SU-DHL-6 (cell line): ENCODE results near the gene IGSF3.

Experiments used
- H2AFZ ChIP-seq: fragments of 200-600 bp; sonication (generic); 2 replicates; pipeline ENCODE4 v1.6.1; 2014; ENCODE audit warnings: low read depth, mild to moderate bottlenecking, moderate library complexity, mixed read lengths, antibody characterized with exemption, low read length; ENCODE audit not compliant: severe bottlenecking
- H3F3A ChIP-seq: fragments of 200-600 bp; shearing (Covaris generic); 2 replicates; pipeline ENCODE4 v1.6.0; 2016; ENCODE audit warnings: antibody characterized with exemption, mild to moderate bottlenecking; ENCODE audit not compliant: insufficient read depth
- H3K27ac ChIP-seq: fragments of 200-600 bp; sonication (generic); 2 replicates; pipeline ENCODE4 v1.5.1; 2016; ENCODE audit warnings: low read depth, mild to moderate bottlenecking, low read length, moderate library complexity, mixed read lengths
- H3K27me3 ChIP-seq: fragments of 200-600 bp; sonication (generic), shearing (Covaris generic); 2 replicates; pipeline ENCODE4 v1.6.0; 2014; ENCODE audit warnings: mild to moderate bottlenecking, low read length
- H3K36me3 ChIP-seq: fragments of 200-600 bp; sonication (generic); 2 replicates; pipeline ENCODE4 v1.6.1; 2014; ENCODE audit warnings: mild to moderate bottlenecking, low read length, mixed read lengths
- H3K4me2 ChIP-seq: fragments of 300-600, 200-600 bp; shearing (Covaris generic), sonication (generic); 2 replicates; pipeline ENCODE4 v1.6.0; 2014; ENCODE audit warnings: low read length, low read depth, mild to moderate bottlenecking; ENCODE audit not compliant: poor library complexity, severe bottlenecking
- H3K4me3 ChIP-seq: fragments of 200-600 bp; sonication (generic); 2 replicates; pipeline ENCODE4 v1.5.1; 2014; ENCODE audit warnings: antibody characterized with exemption, low read length, mild to moderate bottlenecking, mixed read lengths; ENCODE audit not compliant: insufficient read depth, poor library complexity, severe bottlenecking
- H3K79me2 ChIP-seq: fragments of 200-600 bp; sonication (generic); 2 replicates; pipeline ENCODE4 v1.6.1; 2014; ENCODE audit warnings: mild to moderate bottlenecking, low read length, moderate library complexity; ENCODE audit not compliant: insufficient read depth
- H3K9ac ChIP-seq: fragments of 200-600 bp; sonication (generic); 2 replicates; pipeline ENCODE4 v1.7.0; 2014; ENCODE audit warnings: mild to moderate bottlenecking, low read length
- H3K9me2 ChIP-seq: fragments of 200-600 bp; sonication (generic); replicated peaks from 2 replicates; pipeline ENCODE4 v1.6.1; 2014; ENCODE audit warnings: low read length; ENCODE audit not compliant: insufficient read depth
- H3K9me3 ChIP-seq: fragments of 200-600 bp; sonication (generic); 2 replicates; pipeline ENCODE4 v1.6.1; 2014; ENCODE audit warnings: low read length, mixed read lengths; ENCODE audit not compliant: insufficient read depth
- H4K20me1 ChIP-seq: fragments of 200-600 bp; sonication (generic); 2 replicates; pipeline ENCODE4 v1.6.1; 2014; ENCODE audit warnings: low read depth, mild to moderate bottlenecking, antibody characterized with exemption, low read length, moderate library complexity, mixed read lengths
- EZH2phosphoT487 ChIP-seq: fragments of 200-600 bp; sonication (generic), shearing (Covaris generic); conservative IDR thresholded peaks from 2 replicates; pipeline ENCODE4 v1.6.1; 2018; ENCODE audit warnings: mild to moderate bottlenecking, antibody characterized with exemption, low read length, moderate library complexity, mixed read lengths
- TF ChIP-seq, protein P1 (sequence below): fragments of 200-600 bp; sonication (generic); IDR thresholded peaks from one replicate; pipeline ENCODE4 v1.5.1; 2017; ENCODE audit warnings: antibody characterized with exemption, mild to moderate bottlenecking, low read length, moderate library complexity; ENCODE audit not compliant: insufficient read depth, poor library complexity, severe bottlenecking

Gene IGSF3

GRCh38 chr1:116537898-116538297, 129.6 kb downstream of the IGSF3 start:
- Histone ChIP-seq H3F3A (no peaks in the 10 kb centered on the region), H3K9ac (no peak overlapping the region), H3K36me3 (no peaks in the 10 kb centered on the region), H3K9me3 (no peaks in the 10 kb centered on the region), H3K4me2 (no peak overlapping the region), H2AFZ (no peak overlapping the region), H3K27me3 (no peaks in the 10 kb centered on the region), H3K79me2 (no peaks in the 10 kb centered on the region), H3K9me2 (no peaks in the 10 kb centered on the region), H3K4me3 (no peak overlapping the region), H3K27ac (no peak overlapping the region), H4K20me1 (no peaks in the 10 kb centered on the region)
- TF ChIP-seq, protein P1, sequence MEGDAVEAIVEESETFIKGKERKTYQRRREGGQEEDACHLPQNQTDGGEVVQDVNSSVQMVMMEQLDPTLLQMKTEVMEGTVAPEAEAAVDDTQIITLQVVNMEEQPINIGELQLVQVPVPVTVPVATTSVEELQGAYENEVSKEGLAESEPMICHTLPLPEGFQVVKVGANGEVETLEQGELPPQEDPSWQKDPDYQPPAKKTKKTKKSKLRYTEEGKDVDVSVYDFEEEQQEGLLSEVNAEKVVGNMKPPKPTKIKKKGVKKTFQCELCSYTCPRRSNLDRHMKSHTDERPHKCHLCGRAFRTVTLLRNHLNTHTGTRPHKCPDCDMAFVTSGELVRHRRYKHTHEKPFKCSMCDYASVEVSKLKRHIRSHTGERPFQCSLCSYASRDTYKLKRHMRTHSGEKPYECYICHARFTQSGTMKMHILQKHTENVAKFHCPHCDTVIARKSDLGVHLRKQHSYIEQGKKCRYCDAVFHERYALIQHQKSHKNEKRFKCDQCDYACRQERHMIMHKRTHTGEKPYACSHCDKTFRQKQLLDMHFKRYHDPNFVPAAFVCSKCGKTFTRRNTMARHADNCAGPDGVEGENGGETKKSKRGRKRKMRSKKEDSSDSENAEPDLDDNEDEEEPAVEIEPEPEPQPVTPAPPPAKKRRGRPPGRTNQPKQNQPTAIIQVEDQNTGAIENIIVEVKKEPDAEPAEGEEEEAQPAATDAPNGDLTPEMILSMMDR = no peak
- TF ChIP-seq EZH2phosphoT487 = no peak

DNA sequence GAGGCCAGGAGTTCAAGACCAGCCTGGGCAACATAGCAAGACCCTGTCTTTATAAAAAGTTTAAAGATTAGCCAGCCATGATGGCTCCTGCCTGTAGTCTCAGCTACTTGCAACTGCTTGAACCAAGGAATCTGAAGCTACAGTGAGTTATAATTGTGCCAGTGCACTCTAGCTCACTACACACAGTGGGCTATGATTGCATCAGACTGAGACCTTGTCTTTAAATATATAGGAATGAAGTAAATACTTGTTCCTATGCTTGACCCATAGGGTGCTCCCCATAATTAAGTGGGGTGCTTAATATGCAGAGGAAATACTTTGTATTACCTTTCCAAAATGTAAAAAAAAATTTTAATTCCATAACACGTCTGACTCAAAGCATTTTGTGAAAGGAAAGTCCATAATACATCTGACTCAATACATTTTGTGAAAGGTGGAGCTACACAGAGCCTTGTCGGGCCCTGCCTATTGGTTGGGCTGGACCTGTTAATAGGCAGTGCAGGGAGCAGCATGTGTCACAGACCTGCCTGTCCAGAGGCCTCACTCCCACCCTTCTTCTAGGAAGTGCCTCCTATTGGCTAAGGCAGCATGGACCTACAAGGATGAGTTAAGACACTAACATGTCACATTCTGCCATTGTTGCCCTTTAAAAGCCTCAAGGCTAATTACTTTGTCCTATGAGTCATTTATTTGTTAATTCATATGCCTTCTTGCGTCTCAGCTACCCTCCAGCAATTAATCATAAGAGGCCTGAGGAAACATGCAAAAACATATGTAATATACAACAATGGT, 130.3 kb downstream of the IGSF3 start:
- Histone ChIP-seq H3K9me3 (no peaks in the 10 kb centered on the region), H3F3A (no peaks in the 10 kb centered on the region), H3K4me3 (no peak overlapping the region), H3K79me2 (no peaks in the 10 kb centered on the region), H3K9ac (no peak overlapping the region), H2AFZ (no peak overlapping the region), H4K20me1 (no peaks in the 10 kb centered on the region), H3K27ac (no peak overlapping the region), H3K27me3 (no peaks in the 10 kb centered on the region), H3K9me2 (no peaks in the 10 kb centered on the region), H3K4me2 (no peak overlapping the region), H3K36me3 (no peaks in the 10 kb centered on the region)
- TF ChIP-seq EZH2phosphoT487 = no peak
- TF ChIP-seq, protein P1 = no peak

- H3K9me3 ChIP-seq = no peaks in the 10 kb centered on the region
- H3K27me3 ChIP-seq = no peaks in the 10 kb centered on the region
- no peak overlapping the region for H2AFZ ChIP-seq
- no peaks in the 10 kb centered on the region for H3K79me2 ChIP-seq
- H4K20me1 ChIP-seq = no peaks in the 10 kb centered on the region
- H3K9me2 ChIP-seq = no peaks in the 10 kb centered on the region
- H3K36me3 ChIP-seq = no peaks in the 10 kb centered on the region
- no peak overlapping the region for H3K9ac ChIP-seq
- H3K27ac ChIP-seq = no peak overlapping the region
- H3K4me2 ChIP-seq = no peak overlapping the region
- TF ChIP-seq, protein P1 = no peak
- TF ChIP-seq EZH2phosphoT487 = no peak
- no peak overlapping the region for H3K4me3 ChIP-seq
- H3F3A ChIP-seq = no peaks in the 10 kb centered on the region
Observed at GRCh38 chr1:116534014-116534739, 133.4 kb downstream of the IGSF3 start.
